DND-41 (cell line): ENCODE measurements around the gene NTM.

Source experiments
- ATAC-seq: fragments of 200-7000 bp; cut with Tn5 transposase; 3 replicates; pipeline ENCODE4 v1.9.1; 2021; ENCODE audit warnings: low read depth; ENCODE audit not compliant: insufficient read depth
- DNase-seq: peaks from one replicate; pipeline ENCODE4 v3.0.0-alpha.2; 2020
- H2AFZ ChIP-seq: 2 replicates; pipeline ENCODE4 v1.6.0; 2012; ENCODE audit warnings: low read depth, low read length
- H3K27ac ChIP-seq: 2 replicates; pipeline ENCODE4 v1.5.1; 2012; ENCODE audit warnings: low read length, inconsistent platforms
- H3K27me3 ChIP-seq: fragments of 200-600 bp; sonication (generic); 2 replicates; pipeline ENCODE4 v1.6.0; 2012; ENCODE audit warnings: low read length, mild to moderate bottlenecking, inconsistent platforms; ENCODE audit not compliant: insufficient read depth, poor library complexity
- H3K36me3 ChIP-seq: 2 replicates; pipeline ENCODE4 v1.5.1; 2012; ENCODE audit warnings: low read length, inconsistent platforms; ENCODE audit not compliant: insufficient read depth
- H3K4me1 ChIP-seq: 2 replicates; pipeline ENCODE4 v1.5.1; 2012; ENCODE audit warnings: mild to moderate bottlenecking, low read length; ENCODE audit not compliant: insufficient read depth
- H3K4me2 ChIP-seq: 2 replicates; pipeline ENCODE4 v1.6.0; 2012; ENCODE audit warnings: mild to moderate bottlenecking, moderate library complexity, low read length, inconsistent platforms; ENCODE audit not compliant: insufficient read depth
- H3K4me3 ChIP-seq, 2 experiments: fragments of 200-600 bp in 1 of 2; shearing (Covaris generic) in 1 of 2; 2 replicates each; pipeline ENCODE4 v1.5.1; 2012 to 2016; ENCODE audit warnings: inconsistent platforms in 2 of 2, low read length in 2 of 2, mild to moderate bottlenecking in 2 of 2, low read depth in 1 of 2, moderate library complexity in 1 of 2
- H3K79me2 ChIP-seq: 2 replicates; pipeline ENCODE4 v1.6.0; 2012; ENCODE audit warnings: low read length, inconsistent platforms; ENCODE audit not compliant: insufficient read depth
- H3K9ac ChIP-seq: 2 replicates; pipeline ENCODE4 v1.6.0; 2012; ENCODE audit warnings: low read depth, mild to moderate bottlenecking, inconsistent platforms, low read length, moderate library complexity
- H3K9me3 ChIP-seq: 2 replicates; pipeline ENCODE4 v1.5.1; 2012; ENCODE audit warnings: low read length, moderate library complexity, mild to moderate bottlenecking, inconsistent platforms; ENCODE audit not compliant: insufficient read depth, severe bottlenecking
- H4K20me1 ChIP-seq: 2 replicates; pipeline ENCODE4 v1.6.0; 2012; ENCODE audit warnings: low read length; ENCODE audit not compliant: insufficient read depth
- EZH2 ChIP-seq: IDR thresholded peaks from 3 replicates; pipeline ENCODE4 v1.6.1; 2012; ENCODE audit warnings: borderline replicate concordance, low read depth, mild to moderate bottlenecking, moderate library complexity, low read length, inconsistent platforms; ENCODE audit not compliant: severe bottlenecking
- TF ChIP-seq, protein P1 (sequence below): IDR thresholded peaks from 2 replicates; pipeline ENCODE4 v1.5.1; 2012; ENCODE audit warnings: borderline replicate concordance, low read length, moderate library complexity, mild to moderate bottlenecking; ENCODE audit not compliant: poor library complexity, severe bottlenecking; ENCODE audit errors: extremely low read depth

The NTM gene

DNA sequence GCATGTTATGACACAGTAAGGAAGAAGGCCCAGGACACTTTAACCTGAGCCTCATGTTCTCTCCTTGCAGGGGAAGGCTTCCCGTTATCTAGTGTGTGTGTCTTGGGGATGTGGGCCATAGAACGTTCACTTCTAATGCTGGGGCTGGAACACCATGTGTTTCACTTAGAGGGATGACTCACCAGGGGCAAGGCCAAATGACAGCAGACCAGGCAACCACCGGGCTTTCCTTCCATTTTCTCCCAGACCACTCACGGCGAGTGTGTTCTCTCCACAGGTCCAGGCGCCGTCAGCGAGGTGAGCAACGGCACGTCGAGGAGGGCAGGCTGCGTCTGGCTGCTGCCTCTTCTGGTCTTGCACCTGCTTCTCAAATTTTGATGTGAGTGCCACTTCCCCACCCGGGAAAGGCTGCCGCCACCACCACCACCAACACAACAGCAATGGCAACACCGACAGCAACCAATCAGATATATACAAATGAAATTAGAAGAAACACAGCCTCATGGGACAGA, 964.4 kb downstream of the NTM start:
- Histone ChIP-seq H3K36me3 (no peaks in the 10 kb centered on the region), H3K27me3 (no peaks in the 10 kb centered on the region), H3K4me3 (no peak overlapping the region), H3K79me2 (no peaks in the 10 kb centered on the region), H3K27ac (no peak overlapping the region), H4K20me1 (no peaks in the 10 kb centered on the region), H3K9me3 (no peaks in the 10 kb centered on the region), H3K9ac (no peak overlapping the region), H3K4me1 (no peaks in the 10 kb centered on the region), H2AFZ (no peak overlapping the region), H3K4me2 (no peak overlapping the region)
- no peak for DNase-seq
- no peak for ATAC-seq
- TF ChIP-seq EZH2, result no peak

DNA sequence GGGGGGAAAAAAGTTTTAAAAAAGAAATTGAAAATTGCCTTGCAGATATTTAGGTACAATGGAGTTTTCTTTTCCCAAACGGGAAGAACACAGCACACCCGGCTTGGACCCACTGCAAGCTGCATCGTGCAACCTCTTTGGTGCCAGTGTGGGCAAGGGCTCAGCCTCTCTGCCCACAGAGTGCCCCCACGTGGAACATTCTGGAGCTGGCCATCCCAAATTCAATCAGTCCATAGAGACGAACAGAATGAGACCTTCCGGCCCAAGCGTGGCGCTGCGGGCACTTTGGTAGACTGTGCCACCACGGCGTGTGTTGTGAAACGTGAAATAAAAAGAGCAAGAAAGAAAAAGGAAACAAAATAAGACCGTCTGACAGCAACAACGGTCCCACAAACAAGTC, 964.9 kb downstream of the NTM start:
- Histone ChIP-seq H3K27me3 (no peaks in the 10 kb centered on the region), H3K79me2 (no peaks in the 10 kb centered on the region), H3K4me1 (no peaks in the 10 kb centered on the region), H3K9ac (no peak overlapping the region), H3K4me3 (no peak overlapping the region), H3K9me3 (no peaks in the 10 kb centered on the region), H2AFZ (no peak overlapping the region), H3K36me3 (no peaks in the 10 kb centered on the region), H3K4me2 (no peak overlapping the region), H4K20me1 (no peaks in the 10 kb centered on the region), H3K27ac (no peak overlapping the region)
- DNase-seq, result no peak
- TF ChIP-seq EZH2, result no peak
- TF ChIP-seq, protein P1, sequence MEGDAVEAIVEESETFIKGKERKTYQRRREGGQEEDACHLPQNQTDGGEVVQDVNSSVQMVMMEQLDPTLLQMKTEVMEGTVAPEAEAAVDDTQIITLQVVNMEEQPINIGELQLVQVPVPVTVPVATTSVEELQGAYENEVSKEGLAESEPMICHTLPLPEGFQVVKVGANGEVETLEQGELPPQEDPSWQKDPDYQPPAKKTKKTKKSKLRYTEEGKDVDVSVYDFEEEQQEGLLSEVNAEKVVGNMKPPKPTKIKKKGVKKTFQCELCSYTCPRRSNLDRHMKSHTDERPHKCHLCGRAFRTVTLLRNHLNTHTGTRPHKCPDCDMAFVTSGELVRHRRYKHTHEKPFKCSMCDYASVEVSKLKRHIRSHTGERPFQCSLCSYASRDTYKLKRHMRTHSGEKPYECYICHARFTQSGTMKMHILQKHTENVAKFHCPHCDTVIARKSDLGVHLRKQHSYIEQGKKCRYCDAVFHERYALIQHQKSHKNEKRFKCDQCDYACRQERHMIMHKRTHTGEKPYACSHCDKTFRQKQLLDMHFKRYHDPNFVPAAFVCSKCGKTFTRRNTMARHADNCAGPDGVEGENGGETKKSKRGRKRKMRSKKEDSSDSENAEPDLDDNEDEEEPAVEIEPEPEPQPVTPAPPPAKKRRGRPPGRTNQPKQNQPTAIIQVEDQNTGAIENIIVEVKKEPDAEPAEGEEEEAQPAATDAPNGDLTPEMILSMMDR, result no peak
- ATAC-seq, result no peak

DNA sequence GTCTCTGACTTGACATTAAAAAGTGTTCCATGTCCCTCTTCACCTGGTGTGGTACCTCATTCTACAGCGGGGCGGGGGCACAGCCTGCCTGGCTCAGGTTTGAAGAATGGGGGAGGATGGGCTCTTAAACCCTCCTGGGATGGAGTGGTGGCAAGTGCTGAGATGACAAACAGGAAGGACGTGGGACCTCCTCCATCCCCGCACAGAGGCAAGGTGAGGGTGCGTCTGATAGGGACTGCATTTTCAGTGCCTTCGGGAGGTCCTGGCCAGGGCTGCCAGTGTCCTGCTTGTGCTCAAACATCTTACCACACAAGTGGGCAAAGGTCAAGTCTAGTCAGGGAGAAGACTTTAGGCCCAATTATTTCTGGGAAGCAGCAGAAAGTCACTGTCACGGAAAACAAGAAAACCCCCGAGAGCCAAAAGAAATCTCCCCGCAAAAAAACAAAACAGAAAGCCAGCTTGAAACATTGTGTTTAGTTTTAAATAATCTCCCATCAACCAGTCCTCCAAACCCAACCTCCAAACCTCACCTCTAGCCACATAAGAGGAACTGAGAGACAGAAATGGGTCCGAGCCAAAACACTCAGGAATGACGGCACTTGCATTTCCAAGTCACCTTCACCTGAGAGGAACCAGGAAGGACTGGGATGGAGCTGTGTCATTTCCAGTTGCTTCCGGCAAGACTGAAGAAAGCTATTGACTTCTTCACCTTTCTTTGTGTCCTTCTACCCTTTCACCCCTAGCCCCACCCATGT, 966.5 kb downstream of the NTM start:
- no peak for ATAC-seq
- DNase-seq, result no peak
- Histone ChIP-seq H3K36me3 (no peaks in the 10 kb centered on the region), H3K4me2 (no peak overlapping the region), H4K20me1 (no peaks in the 10 kb centered on the region), H3K9me3 (no peaks in the 10 kb centered on the region), H3K79me2 (no peaks in the 10 kb centered on the region), H3K4me3 (no peak overlapping the region), H3K27me3 (no peaks in the 10 kb centered on the region), H2AFZ (no peak overlapping the region), H3K4me1 (no peaks in the 10 kb centered on the region), H3K9ac (no peak overlapping the region), H3K27ac (no peak overlapping the region)
- no peak for TF ChIP-seq EZH2
- TF ChIP-seq, protein P1, result no peak

DNA sequence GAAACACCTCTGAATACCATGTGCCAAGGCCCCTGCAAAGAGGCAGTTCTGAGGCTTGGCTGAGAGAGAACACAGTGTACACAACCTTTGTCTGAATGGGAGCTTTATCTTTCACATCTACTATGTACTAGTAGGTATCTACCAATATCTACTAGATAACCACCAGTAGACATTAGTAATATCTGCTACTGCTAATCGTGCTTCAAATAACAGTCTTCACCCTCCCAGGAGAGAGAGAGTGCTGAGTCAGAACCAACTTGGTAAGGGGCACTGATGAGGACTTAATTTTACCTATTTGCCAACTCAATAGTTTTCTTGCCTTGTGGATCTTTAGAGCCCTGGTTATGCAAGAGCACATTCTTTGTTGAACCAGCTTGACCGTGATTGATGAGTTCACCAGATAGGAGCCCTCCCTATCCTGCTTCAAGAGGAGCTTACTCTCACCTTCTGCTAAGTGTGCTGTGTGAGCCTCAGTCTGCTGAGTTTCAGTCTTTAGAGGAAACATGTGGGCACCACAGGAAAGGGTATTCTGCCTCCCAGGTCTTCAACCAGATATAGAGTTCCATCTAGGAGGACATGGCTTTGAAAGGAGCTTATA, 967.5 kb downstream of the NTM start:
- no peak overlapping the region for H3K27ac ChIP-seq
- ATAC-seq, result no peak
- DNase-seq, result no peak

More for the DNA sequence above, 967.5 kb downstream of the NTM start:
- H3K4me3 ChIP-seq, result no peak overlapping the region
- peaks cover 3% of the 10 kb centered on the region for H3K27me3 ChIP-seq
- no peaks in the 10 kb centered on the region for H3K79me2 ChIP-seq
- H3K9me3 ChIP-seq, result no peaks in the 10 kb centered on the region
- no peak overlapping the region for H3K9ac ChIP-seq
- H3K4me2 ChIP-seq, result no peak overlapping the region
- H3K4me1 ChIP-seq, result no peaks in the 10 kb centered on the region
- no peaks in the 10 kb centered on the region for H4K20me1 ChIP-seq
- no peak overlapping the region for H2AFZ ChIP-seq
- TF ChIP-seq, protein P1, result no peak
- no peak for TF ChIP-seq EZH2
- no peaks in the 10 kb centered on the region for H3K36me3 ChIP-seq
